SU-DHL-6 (cell line): ENCODE results near the gene LDLRAD3.

Experiments used
- CTCF ChIP-seq: fragments of 200-600 bp; sonication (generic); IDR thresholded peaks from one replicate; pipeline ENCODE4 v1.5.1; 2017; ENCODE audit warnings: antibody characterized with exemption, mild to moderate bottlenecking, low read length, moderate library complexity; ENCODE audit not compliant: insufficient read depth, poor library complexity, severe bottlenecking
- EZH2phosphoT487 ChIP-seq: fragments of 200-600 bp; sonication (generic), shearing (Covaris generic); conservative IDR thresholded peaks from 2 replicates; pipeline ENCODE4 v1.6.1; 2018; ENCODE audit warnings: mild to moderate bottlenecking, antibody characterized with exemption, low read length, moderate library complexity, mixed read lengths

- no peak for TF ChIP-seq CTCF
- TF ChIP-seq EZH2phosphoT487: no peak
Observed at GRCh38 chr11:35930466-35930865, 13.4 kb upstream of the LDLRAD3 start.
